PC-9 (cell line): ENCODE results near the gene SPATA46. TPM values are rescaled to one million over a fixed set of nuclear protein-coding genes. Genes with fewer than 3 reads are reported as not detected.

Source experiments
- BruUV-seq: library from RNA; stranded (reverse); fragments of 400-500 nt; replicated peaks from 2 replicates; lab custom pipeline; 2021; lab: Mats Ljungman, UMichigan
- CTCF ChIA-PET: fragments of 300-600 bp; sonication (Branson Sonifier 250); formaldehyde crosslinking; loops from one replicate; lab custom pipeline; 2022; ENCODE audit warnings: antibody characterized with exemption; lab: Charles Lee
- POLR2A ChIA-PET: fragments of 300-600 bp; sonication (Branson Sonifier 250); formaldehyde crosslinking; loops from one replicate; lab custom pipeline; 2022; ENCODE audit warnings: antibody characterized with exemption; ENCODE audit not compliant: unreplicated experiment; lab: Charles Lee
- DNase-seq, 2 experiments: peaks; one replicate each; pipeline versions ENCODE4 v3.0.0 to v3.0.0-alpha.2; 2015 to 2022; ENCODE audit warnings: mixed read lengths in 1 of 2
- H2AFZ ChIP-seq: fragments of 200-600 bp; sonication (generic); 2 replicates; pipeline ENCODE4 v1.8.1; 2017; ENCODE audit warnings: antibody characterized with exemption
- H3F3A ChIP-seq: fragments of 200-600 bp; sonication (generic); 2 replicates; pipeline ENCODE4 v1.8.1; 2017; ENCODE audit warnings: antibody characterized with exemption, mild to moderate bottlenecking, low read depth; ENCODE audit not compliant: insufficient read depth
- H3K27ac ChIP-seq: fragments of 200-600 bp; sonication (generic); 2 replicates; pipeline ENCODE4 v1.6.1; 2016; ENCODE audit warnings: mixed run types
- H3K27me3 ChIP-seq: fragments of 200-600 bp; sonication (generic); 2 replicates; pipeline ENCODE4 v1.6.1; 2016; ENCODE audit warnings: low read depth, mixed run types; ENCODE audit not compliant: insufficient read depth
- H3K36me3 ChIP-seq: fragments of 200-600 bp; sonication (generic); 2 replicates; pipeline ENCODE4 v1.6.1; 2016; ENCODE audit warnings: low read depth, mixed run types
- H3K4me1 ChIP-seq: fragments of 200-600 bp; sonication (generic); replicated peaks from 2 replicates; pipeline ENCODE4 v1.6.1; 2016; ENCODE audit warnings: mixed run types; ENCODE audit not compliant: insufficient read depth
- H3K4me2 ChIP-seq: fragments of 200-600 bp; sonication (generic); 2 replicates; pipeline ENCODE4 v1.6.1; 2017; ENCODE audit warnings: mixed run types
- H3K4me3 ChIP-seq: fragments of 200-600 bp; sonication (generic); 2 replicates; pipeline ENCODE4 v1.6.1; 2016; ENCODE audit warnings: mixed run types
- H3K79me2 ChIP-seq: fragments of 200-600 bp; sonication (generic); 2 replicates; pipeline ENCODE4 v1.6.1; 2017; ENCODE audit warnings: low read depth, mixed run types
- H3K9me2 ChIP-seq: fragments of 200-600 bp; sonication (generic); 2 replicates; pipeline ENCODE4 v1.8.1; 2017; ENCODE audit warnings: mild to moderate bottlenecking; ENCODE audit not compliant: insufficient read depth
- H3K9me3 ChIP-seq: fragments of 200-600 bp; sonication (generic); 2 replicates; pipeline ENCODE4 v1.8.1; 2016; ENCODE audit warnings: low read depth; ENCODE audit not compliant: insufficient read depth
- H4K20me1 ChIP-seq: fragments of 200-600 bp; sonication (generic); 2 replicates; pipeline ENCODE4 v1.8.1; 2017; ENCODE audit not compliant: insufficient read depth
- CTCF ChIP-seq: fragments of 200-600 bp; sonication (generic); conservative IDR thresholded peaks from 2 replicates; pipeline ENCODE4 v1.6.1; 2017; ENCODE audit warnings: mixed run types, antibody characterized with exemption, mild to moderate bottlenecking, moderate library complexity
- EZH2 ChIP-seq: fragments of 200-600 bp; sonication (generic); IDR thresholded peaks from 2 replicates; pipeline ENCODE4 v1.8.0; 2017; ENCODE audit warnings: antibody characterized with exemption, low read depth
- intact Hi-C: fragments of 100-400 bp; cut with micrococcal nuclease; formaldehyde crosslinking; loops from one replicate; pipeline ENCODE4 v1.10.0; 2022; ENCODE audit not compliant: unreplicated experiment
- total RNA-seq: library from RNA; stranded (reverse); gene quantifications from 2 replicates; pipeline ENCODE4 v1.2.3, GENCODE V29; 2021

SPATA46 gene
- total RNA-seq, 1 experiment from 2014 or later, result not detected

GRCh38 chr1:162385280-162385623 is 8.6 kb upstream of the SPATA46 start:
- DNase-seq, result no peak
- Histone ChIP-seq H3K27me3 (no peaks in the 10 kb centered on the region), H3K4me2 (no peak overlapping the region), H3K9me2 (no peaks in the 10 kb centered on the region), H3F3A (peaks cover 5% of the 10 kb centered on the region; the same call in 1 of the 2 replicates), H3K4me1 (peaks cover 15% of the 10 kb centered on the region), H3K9me3 (no peaks in the 10 kb centered on the region), H2AFZ (no peak overlapping the region), H3K4me3 (no peak overlapping the region), H3K36me3 (peaks cover 19% of the 10 kb centered on the region), H4K20me1 (no peaks in the 10 kb centered on the region), H3K79me2 (no peaks in the 10 kb centered on the region), H3K27ac (no peak overlapping the region)
- ChIA-PET POLR2A (no interaction called here), CTCF (no interaction called here)
- intact Hi-C loops, result no loop called here
- no TSS peak for BruUV-seq
- no peak for TF ChIP-seq EZH2
- no peak for TF ChIP-seq CTCF

DNA sequence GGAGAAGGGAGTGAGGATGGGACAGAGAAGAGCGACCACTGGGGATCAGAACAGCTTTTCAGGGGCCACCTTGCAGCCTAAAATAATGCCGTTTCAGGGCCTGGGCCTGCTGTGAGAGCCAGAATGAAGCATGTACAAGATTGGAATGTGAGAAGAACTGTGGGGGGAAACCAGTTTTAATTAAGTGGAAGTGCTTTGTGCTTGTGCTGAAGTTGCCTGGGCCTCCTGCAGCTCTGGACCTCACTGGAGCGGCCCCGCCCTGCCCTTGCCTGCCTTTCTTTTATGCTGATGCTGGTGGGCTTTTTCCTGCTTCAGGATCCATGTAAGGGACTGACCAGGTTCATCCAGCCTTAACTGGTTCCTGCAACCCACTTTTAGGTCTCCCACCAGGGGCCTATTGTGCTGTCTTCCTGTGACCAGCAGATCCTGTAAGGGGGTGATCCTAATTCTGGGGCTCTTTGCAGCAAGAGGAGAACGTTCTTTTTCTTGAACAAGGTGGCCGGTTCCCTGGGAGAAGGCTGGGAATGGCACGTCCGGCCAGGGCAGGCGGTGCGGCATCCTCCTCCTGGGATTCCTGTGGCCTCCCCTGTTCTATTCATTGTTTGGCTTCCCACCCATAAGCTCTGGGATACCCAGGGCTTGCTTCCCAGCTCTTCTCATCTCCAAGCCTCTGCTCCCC is 8.1 kb upstream of the SPATA46 start:
- Histone ChIP-seq H3F3A (peaks cover 5% of the 10 kb centered on the region; the same call in 1 of the 2 replicates), H3K4me3 (no peak overlapping the region), H3K27ac (no peak overlapping the region), H3K9me3 (no peaks in the 10 kb centered on the region), H2AFZ (no peak overlapping the region), H3K9me2 (no peaks in the 10 kb centered on the region), H3K27me3 (no peaks in the 10 kb centered on the region), H3K79me2 (no peaks in the 10 kb centered on the region), H4K20me1 (no peaks in the 10 kb centered on the region), H3K36me3 (peaks cover 19% of the 10 kb centered on the region), H3K4me1 (peaks cover 15% of the 10 kb centered on the region), H3K4me2 (no peak overlapping the region)
- intact Hi-C loops, result no loop called here
- ChIA-PET CTCF (no interaction called here), POLR2A (no interaction called here)
- no peak for TF ChIP-seq EZH2
- TF ChIP-seq CTCF, result no peak
- no peak for DNase-seq
- BruUV-seq, result no TSS peak

- intact Hi-C loops, result no loop called here
- POLR2A ChIA-PET, result no interaction called here
- Histone ChIP-seq H3K4me1 (peaks cover 15% of the 10 kb centered on the region), H3K9me2 (no peaks in the 10 kb centered on the region), H3K4me3 (no peak overlapping the region), H3K4me2 (no peak overlapping the region), H3K9me3 (no peaks in the 10 kb centered on the region), H2AFZ (no peak overlapping the region), H3K27ac (no peak overlapping the region), H3K79me2 (no peaks in the 10 kb centered on the region), H3K27me3 (no peaks in the 10 kb centered on the region), H3K36me3 (peaks cover 19% of the 10 kb centered on the region), H4K20me1 (no peaks in the 10 kb centered on the region), H3F3A (peaks cover 5% of the 10 kb centered on the region)
- no TSS peak for BruUV-seq
- DNase-seq, result no peak
- TF ChIP-seq EZH2, result no peak
- CTCF ChIA-PET, result no interaction called here
Observed at GRCh38 chr1:162384116-162384515, 7.5 kb upstream of the SPATA46 start.

- Histone ChIP-seq H3K4me3 (no peak overlapping the region), H4K20me1 (no peaks in the 10 kb centered on the region), H3K27me3 (no peaks in the 10 kb centered on the region), H2AFZ (no peak overlapping the region), H3K36me3 (peaks cover 19% of the 10 kb centered on the region), H3K9me3 (no peaks in the 10 kb centered on the region), H3K4me1 (peaks cover 15% of the 10 kb centered on the region), H3K79me2 (no peaks in the 10 kb centered on the region), H3K4me2 (no peak overlapping the region), H3K9me2 (no peaks in the 10 kb centered on the region), H3K27ac (no peak overlapping the region), H3F3A (peaks cover 5% of the 10 kb centered on the region)
- POLR2A ChIA-PET, result no interaction called here
- intact Hi-C loops, result no loop called here
- TF ChIP-seq EZH2 (no peak), CTCF (no peak)
- BruUV-seq, result no TSS peak
- no peak for DNase-seq
- CTCF ChIA-PET, result no interaction called here
Observed at GRCh38 chr1:162383516-162383915, 6.9 kb upstream of the SPATA46 start.
